ENCODE data around the gene DIP2A. TPM values are rescaled to one million over a fixed set of nuclear protein-coding genes. Genes with fewer than 3 reads are reported as not detected.

Gene DIP2A
- total and polyA plus RNA-seq, 2 of the 8 experiments (the other 6 are each of a cell fraction or from before 2014, with no cell fraction given) = 16.0 to 27.1 TPM

DNA sequence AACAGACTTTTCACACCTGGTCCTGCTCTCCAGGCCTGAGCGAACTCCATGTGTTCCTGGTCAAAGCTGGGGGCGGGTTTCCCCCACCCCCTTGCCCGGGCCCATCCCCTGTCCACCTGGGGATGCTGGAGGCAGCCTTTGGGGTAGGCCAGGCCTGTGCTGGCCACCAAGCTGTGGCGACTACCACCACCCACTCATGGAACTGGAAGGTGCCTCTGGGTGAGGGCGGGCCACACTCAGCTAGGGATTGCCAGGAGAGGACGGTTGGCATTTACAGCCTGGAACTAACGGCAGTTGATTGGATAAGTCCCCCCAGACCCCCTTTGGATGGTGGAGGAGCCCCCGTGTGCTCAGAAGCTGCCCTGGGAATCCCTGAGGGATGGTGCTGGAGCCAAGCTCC, 138.3 kb downstream of the DIP2A start:
- Histone ChIP-seq H3K4me2 (ENCODE audit: insufficient read depth in 1 of 2, low read depth in 2 of 2, low read length in 2 of 2) (no peak overlapping the region), H3K9me3 (ENCODE audit: insufficient read depth in 2 of 2, low read depth in 1 of 2, low read length in 1 of 2) (peaks cover 0 to 7% of the 10 kb centered on the region in 2 experiments; a peak in 1 of 4 replicates), H3K9ac (replicated peaks in 1 of 4; ENCODE audit: extremely low read depth in 1 of 4, low read depth in 3 of 4, low read length in 3 of 4) (no peak overlapping the region), H2BK15ac (ENCODE audit: low read length) (no peak overlapping the region), H2AK5ac (ENCODE audit: low read depth, low read length) (no peak overlapping the region), H4K5ac (ENCODE audit: insufficient read length, low read depth, low read length) (no peak overlapping the region), H3K79me1 (ENCODE audit: low read depth, low read length) (no peaks in the 10 kb centered on the region), H2BK5ac (ENCODE audit: low read depth, low read length) (no peak overlapping the region), H2BK12ac (ENCODE audit: low read depth, low read length) (no peak overlapping the region), H4K20me1 (replicated peaks in 1 of 2; ENCODE audit: control insufficient read depth in 1 of 2, insufficient read depth in 2 of 2, low read length in 2 of 2) (no peaks in the 10 kb centered on the region), H3K79me2 (ENCODE audit: control insufficient read depth in 1 of 2, insufficient read depth in 2 of 2, low read length in 2 of 2) (no peaks in the 10 kb centered on the region), H4K8ac (ENCODE audit: extremely low read depth, insufficient read depth, low read length) (no peak overlapping the region), H3K36me3 (ENCODE audit: control insufficient read depth in 2 of 4, insufficient read depth in 4 of 4, low read length in 3 of 4) (no peaks in the 10 kb centered on the region), H3K27me3 (replicated peaks in 1 of 4; ENCODE audit: control insufficient read depth in 3 of 4, extremely low read depth in 1 of 4, insufficient read depth in 3 of 4, low read length in 3 of 4) (no peaks in the 10 kb centered on the region), H2BK120ac (replicated peaks; ENCODE audit: low read depth, low read length) (no peak overlapping the region), H3K27ac (ENCODE audit: low read depth, low read length) (no peak overlapping the region), H3K4me3 (ENCODE audit: extremely low read depth in 1 of 4, insufficient read depth in 2 of 4, low read depth in 3 of 4, low read length in 4 of 4) (no peak overlapping the region), H4K91ac (replicated peaks; ENCODE audit: insufficient read length, low read length) (no peak overlapping the region), H3K23ac (ENCODE audit: insufficient read length) (no peak overlapping the region), H3K4ac (replicated peaks; ENCODE audit: insufficient read length, low read depth, low read length) (no peak overlapping the region), H3K56ac (replicated peaks; ENCODE audit: insufficient read length, low read depth, low read length) (no peak overlapping the region), H3K4me1 (replicated peaks in 1 of 4; ENCODE audit: control insufficient read depth in 3 of 4, insufficient read depth in 4 of 4, low read length in 3 of 4) (no peaks in the 10 kb centered on the region; a peak in 3 of 7 replicates), H2BK20ac (ENCODE audit: low read length) (no peak overlapping the region), H3K23me2 (ENCODE audit: low read depth, low read length) (no peaks in the 10 kb centered on the region), H3K18ac (ENCODE audit: extremely low read depth, low read length) (no peak overlapping the region), H2AFZ (ENCODE audit: low read length) (no peak overlapping the region), H3K14ac (ENCODE audit: insufficient read length) (no peak overlapping the region)
- no peak for DNase-seq (ENCODE audit: low read depth in 1 of 2, low spot score in 2 of 2)
- ChIA-PET CTCF (ENCODE audit: partially characterized antibody) (no interaction called here), POLR2A (ENCODE audit: partially characterized antibody) (interaction anchor here (1.2 kb wide), 1 partner anchor 9 kb away, joined by 3 read pairs; no protein-coding TSS in a partner anchor)
- WGBS, 2 experiments (ENCODE audit: extremely low coverage in 1 of 2, insufficient coverage in 1 of 2, insufficient read length in 1 of 2, insufficient replicate concordance in 2 of 2, low coverage in 1 of 2, low lambda C conversion rate in 2 of 2, missing lambda C conversion rate in 1 of 2) = 92% methylated on average over 8 of the region's 8 CpGs; no CpG with 5 or more reads in 1 of the 2 experiments
- no peak for FAIRE-seq
- TF ChIP-seq, protein P1, sequence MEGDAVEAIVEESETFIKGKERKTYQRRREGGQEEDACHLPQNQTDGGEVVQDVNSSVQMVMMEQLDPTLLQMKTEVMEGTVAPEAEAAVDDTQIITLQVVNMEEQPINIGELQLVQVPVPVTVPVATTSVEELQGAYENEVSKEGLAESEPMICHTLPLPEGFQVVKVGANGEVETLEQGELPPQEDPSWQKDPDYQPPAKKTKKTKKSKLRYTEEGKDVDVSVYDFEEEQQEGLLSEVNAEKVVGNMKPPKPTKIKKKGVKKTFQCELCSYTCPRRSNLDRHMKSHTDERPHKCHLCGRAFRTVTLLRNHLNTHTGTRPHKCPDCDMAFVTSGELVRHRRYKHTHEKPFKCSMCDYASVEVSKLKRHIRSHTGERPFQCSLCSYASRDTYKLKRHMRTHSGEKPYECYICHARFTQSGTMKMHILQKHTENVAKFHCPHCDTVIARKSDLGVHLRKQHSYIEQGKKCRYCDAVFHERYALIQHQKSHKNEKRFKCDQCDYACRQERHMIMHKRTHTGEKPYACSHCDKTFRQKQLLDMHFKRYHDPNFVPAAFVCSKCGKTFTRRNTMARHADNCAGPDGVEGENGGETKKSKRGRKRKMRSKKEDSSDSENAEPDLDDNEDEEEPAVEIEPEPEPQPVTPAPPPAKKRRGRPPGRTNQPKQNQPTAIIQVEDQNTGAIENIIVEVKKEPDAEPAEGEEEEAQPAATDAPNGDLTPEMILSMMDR (IDR thresholded peaks at IDR 0.05; ENCODE audit: control extremely low read depth in 1 of 3, insufficient read depth in 1 of 3, low read depth in 1 of 3, low read length in 3 of 3) = no peak
- TF ChIP-seq TAF1 (IDR thresholded peaks at IDR 0.05; ENCODE audit: low read depth, low read length) (no peak), BACH1 (IDR thresholded peaks at IDR 0.05; ENCODE audit: low read length) (no peak), KDM5A (IDR thresholded peaks at IDR 0.05; ENCODE audit: low read length) (no peak)
